Glomerular visceral epithelial cell (primary cell): Measurements from ENCODE around the gene RET.

Experiments used
- DNase-seq: peaks from one replicate; pipeline ENCODE4 v3.0.0-alpha.2; 2016; ENCODE audit errors: extremely low spot score

RET gene

GRCh38 chr10:43062402-43063160, 14.3 kb upstream of the RET start:
- DNase-seq: no peak

- DNase-seq: no peak
These were observed 12.4 kb upstream of the RET start for GRCh38 chr10:43064331-43065075.

GRCh38 chr10:43065234-43065633, 11.6 kb upstream of the RET start:
- DNase-seq: no peak

GRCh38 chr10:43065761-43066160, 11.1 kb upstream of the RET start:
- no peak for DNase-seq

GRCh38 chr10:43066481-43066880, 10.4 kb upstream of the RET start:
- DNase-seq: no peak

GRCh38 chr10:43067391-43068135, 9.3 kb upstream of the RET start:
- no peak for DNase-seq

- DNase-seq: no peak
These were observed 8.8 kb upstream of the RET start for GRCh38 chr10:43068136-43068395.

GRCh38 chr10:43068471-43069210, 8.2 kb upstream of the RET start:
- DNase-seq: no peak

- no peak for DNase-seq
These were observed 7.7 kb upstream of the RET start for GRCh38 chr10:43069211-43069515.

GRCh38 chr10:43069579-43069978, 7.3 kb upstream of the RET start:
- no peak for DNase-seq

GRCh38 chr10:43070121-43071085, 6.5 kb upstream of the RET start:
- no peak for DNase-seq

- DNase-seq: no peak
These were observed 4.8 kb upstream of the RET start for GRCh38 chr10:43071865-43072650.

GRCh38 chr10:43073191-43073590, 3.7 kb upstream of the RET start:
- no peak for DNase-seq

- no peak for DNase-seq
These were observed 3.1 kb upstream of the RET start for GRCh38 chr10:43073721-43074120.

- DNase-seq: no peak
These were observed 2.5 kb upstream of the RET start for GRCh38 chr10:43074409-43074808.

- DNase-seq: no peak
These were observed 1.9 kb upstream of the RET start for GRCh38 chr10:43074827-43075611.

GRCh38 chr10:43075612-43076003, 1.3 kb upstream of the RET start:
- DNase-seq: no peak

GRCh38 chr10:43076311-43076875, 476 bp upstream of the RET start:
- no peak for DNase-seq

GRCh38 chr10:43077421-43078171, 727 bp downstream of the RET start:
- DNase-seq: no peak
